Ascending aorta (tissue), 2 donors: ENCODE data around the gene MPPE1. TPM values are rescaled to one million over a fixed set of nuclear protein-coding genes. Genes with fewer than 3 reads are reported as not detected.

Experiments
- DNase-seq, 2 donors: peaks; one replicate each; pipeline ENCODE4 v3.0.0-alpha.2; 2019; ENCODE audit warnings: low spot score in 2 of 2
- H3K27ac ChIP-seq, 2 donors: fragments of 200-600 bp; sonication (generic); one replicate each; pipeline ENCODE4 v1.5.1; 2016 to 2017; ENCODE audit warnings: mild to moderate bottlenecking in 1 of 2
- H3K27me3 ChIP-seq: fragments of 200-600 bp; sonication (generic); one replicate; pipeline ENCODE4 v1.5.1; 2017
- H3K36me3 ChIP-seq, 2 donors: fragments of 200-600 bp; sonication (generic); one replicate each; pipeline ENCODE4 v1.5.1; 2016
- H3K4me1 ChIP-seq, 2 donors: fragments of 200-600 bp; sonication (generic); one replicate each; pipeline ENCODE4 v1.5.1; 2016 to 2017; ENCODE audit warnings: mild to moderate bottlenecking in 1 of 2
- H3K4me3 ChIP-seq, 2 donors: fragments of 200-600 bp; sonication (generic); one replicate each; pipeline ENCODE4 v1.5.1; 2016 to 2017; ENCODE audit warnings: mild to moderate bottlenecking in 1 of 2
- H3K9me3 ChIP-seq, 2 donors: fragments of 200-600 bp; sonication (generic); one replicate each; pipeline ENCODE4 v1.5.1; 2016
- intact Hi-C: fragments of 100-400 bp; cut with DNase I; formaldehyde crosslinking; loops from one replicate; pipeline ENCODE4 v1.15.1; 2023
- total RNA-seq: library from RNA; depleted of rRNA; stranded (reverse); fragments of >200 nt; gene quantifications from one replicate; pipeline ENCODE4 v1.1.0, GENCODE V29; 2016
- TF ChIP-seq, protein P1 (sequence below), 3 experiments: fragments of 200-600 bp in 2 of 3; fragments of 450-650 bp in 1 of 3; sonication (generic) in 2 of 3; IDR thresholded peaks; one replicate each; pipeline ENCODE4 v1.5.1; 2016 to 2019; ENCODE audit warnings: antibody characterized with exemption in 3 of 3, mild to moderate bottlenecking in 1 of 3, moderate library complexity in 1 of 3

The MPPE1 gene
- total RNA-seq, 1 donor from 2014 or later = 18.9 TPM

DNA sequence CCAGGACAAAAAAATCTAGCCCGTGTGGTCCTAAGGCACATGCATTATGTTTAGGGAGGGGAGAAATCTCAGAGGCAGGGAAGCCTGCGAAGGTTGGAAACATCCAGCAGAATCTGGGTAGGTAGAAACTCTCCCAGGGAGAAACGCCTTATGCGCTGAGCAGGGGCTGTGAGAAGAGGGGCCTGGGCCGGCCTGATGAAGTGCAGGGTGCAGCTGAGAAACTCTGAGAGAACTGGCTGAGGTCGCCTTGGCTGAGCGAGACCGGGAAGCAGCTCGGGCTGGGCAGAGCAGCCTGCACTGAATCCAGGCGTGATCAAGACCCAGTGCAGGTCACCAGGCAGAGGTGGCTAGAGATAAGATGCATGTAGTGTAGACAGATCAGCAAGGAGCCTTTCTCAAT is 41.8 kb downstream of the MPPE1 start:
- Histone ChIP-seq H3K27me3 (no peaks in the 10 kb centered on the region), H3K9me3 (no peaks in the 10 kb centered on the region), H3K4me3 (no peak overlapping the region), H3K4me1 (no peaks in the 10 kb centered on the region), H3K36me3 (peaks cover 0 to 16% of the 10 kb centered on the region in 2 donors), H3K27ac (no peak overlapping the region)
- no peak for DNase-seq
- intact Hi-C loops = no loop called here
- TF ChIP-seq, protein P1, sequence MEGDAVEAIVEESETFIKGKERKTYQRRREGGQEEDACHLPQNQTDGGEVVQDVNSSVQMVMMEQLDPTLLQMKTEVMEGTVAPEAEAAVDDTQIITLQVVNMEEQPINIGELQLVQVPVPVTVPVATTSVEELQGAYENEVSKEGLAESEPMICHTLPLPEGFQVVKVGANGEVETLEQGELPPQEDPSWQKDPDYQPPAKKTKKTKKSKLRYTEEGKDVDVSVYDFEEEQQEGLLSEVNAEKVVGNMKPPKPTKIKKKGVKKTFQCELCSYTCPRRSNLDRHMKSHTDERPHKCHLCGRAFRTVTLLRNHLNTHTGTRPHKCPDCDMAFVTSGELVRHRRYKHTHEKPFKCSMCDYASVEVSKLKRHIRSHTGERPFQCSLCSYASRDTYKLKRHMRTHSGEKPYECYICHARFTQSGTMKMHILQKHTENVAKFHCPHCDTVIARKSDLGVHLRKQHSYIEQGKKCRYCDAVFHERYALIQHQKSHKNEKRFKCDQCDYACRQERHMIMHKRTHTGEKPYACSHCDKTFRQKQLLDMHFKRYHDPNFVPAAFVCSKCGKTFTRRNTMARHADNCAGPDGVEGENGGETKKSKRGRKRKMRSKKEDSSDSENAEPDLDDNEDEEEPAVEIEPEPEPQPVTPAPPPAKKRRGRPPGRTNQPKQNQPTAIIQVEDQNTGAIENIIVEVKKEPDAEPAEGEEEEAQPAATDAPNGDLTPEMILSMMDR (IDR thresholded peaks at IDR 0.05) = no peak

DNA sequence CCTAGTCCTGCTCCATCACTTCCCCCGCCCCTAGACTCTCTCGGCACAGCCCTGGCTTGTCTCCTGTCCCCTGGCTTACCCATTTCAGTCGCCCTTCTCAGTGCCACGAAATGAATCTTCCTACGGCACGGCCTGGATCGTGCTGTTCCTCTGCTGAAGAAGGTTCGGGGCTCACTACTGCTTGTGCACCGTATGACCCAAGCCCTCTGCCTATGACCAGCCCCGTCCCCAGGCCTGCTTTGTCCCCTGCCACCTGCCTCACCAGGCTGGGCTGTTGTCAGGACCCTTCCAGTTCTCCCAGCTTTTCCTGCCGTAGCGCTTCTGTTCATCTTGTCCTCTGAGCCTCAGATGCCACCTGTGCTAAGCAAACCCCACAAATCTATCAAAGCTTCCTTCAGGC is 43.0 kb downstream of the MPPE1 start:
- intact Hi-C loops = no loop called here

DNA sequence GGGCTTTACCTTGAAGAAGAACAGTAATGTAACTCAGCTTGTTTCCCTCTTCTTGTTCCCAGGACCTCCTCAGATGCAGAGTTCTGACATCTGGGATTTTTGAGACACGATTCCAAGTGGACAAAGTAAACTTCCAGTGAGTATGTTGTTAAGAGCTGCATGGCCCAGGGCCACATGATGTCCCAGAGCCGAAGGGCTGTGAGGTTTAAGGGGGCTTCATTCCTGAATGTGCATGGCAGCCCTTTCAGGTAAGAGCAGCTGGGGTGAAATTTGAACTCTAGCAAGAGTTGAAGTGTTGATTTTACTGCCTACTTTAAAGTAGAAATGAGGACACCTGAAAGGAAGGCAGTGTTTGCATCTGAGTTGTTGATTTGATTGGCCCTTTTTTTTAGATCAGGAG is 43.6 kb downstream of the MPPE1 start:
- Histone ChIP-seq H3K9me3 (no peaks in the 10 kb centered on the region), H3K27ac (no peak overlapping the region), H3K4me3 (no peak overlapping the region), H3K27me3 (no peaks in the 10 kb centered on the region), H3K4me1 (no peaks in the 10 kb centered on the region), H3K36me3 (peaks cover 0 to 14% of the 10 kb centered on the region in 2 donors)
- TF ChIP-seq, protein P1 (IDR thresholded peaks at IDR 0.05) = no peak
- no peak for DNase-seq
- intact Hi-C loops = no loop called here

More for the DNA sequence above, 43.0 kb downstream of the MPPE1 start:
- Histone ChIP-seq H3K4me1 (no peaks in the 10 kb centered on the region), H3K27ac (no peak overlapping the region), H3K4me3 (no peak overlapping the region), H3K9me3 (no peaks in the 10 kb centered on the region), H3K27me3 (no peaks in the 10 kb centered on the region), H3K36me3 (peaks cover 0 to 16% of the 10 kb centered on the region in 2 donors)
- no peak for DNase-seq
- TF ChIP-seq, protein P1 (IDR thresholded peaks at IDR 0.05) = no peak

DNA sequence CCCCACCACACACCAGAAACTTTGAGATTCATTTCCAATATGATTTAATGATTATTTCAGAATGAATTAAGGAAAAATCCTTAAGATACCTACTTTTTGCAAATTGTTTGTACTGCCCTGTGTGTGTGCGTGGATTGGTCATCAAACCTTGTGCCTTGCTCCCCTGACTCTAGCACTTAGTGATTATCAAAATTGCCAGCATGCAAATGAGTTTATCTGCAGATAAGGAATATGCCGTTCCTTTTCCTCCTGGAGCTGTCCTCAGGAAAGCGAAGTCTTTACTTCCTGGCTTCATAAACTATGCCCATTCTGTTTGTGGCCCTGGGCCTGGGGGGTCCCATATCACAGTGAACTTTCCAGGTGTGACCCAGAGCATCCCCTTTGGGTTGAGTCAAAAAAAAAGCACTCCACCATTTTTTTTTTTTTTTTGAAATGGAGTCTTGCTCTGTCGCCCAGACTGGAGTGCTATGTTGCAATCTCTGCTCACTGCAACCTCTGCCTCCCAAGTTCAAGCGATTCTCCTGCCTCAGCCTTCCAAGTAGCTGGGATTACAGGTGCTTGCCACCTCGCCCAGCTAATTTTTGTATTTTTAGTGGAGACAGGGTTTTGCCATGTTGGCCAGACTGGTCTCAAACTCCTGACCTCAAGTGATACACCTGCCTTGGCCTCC is 45.5 kb downstream of the MPPE1 start:
- DNase-seq = no peak
- intact Hi-C loops = no loop called here
- TF ChIP-seq, protein P1 (IDR thresholded peaks at IDR 0.05) = no peak

DNA sequence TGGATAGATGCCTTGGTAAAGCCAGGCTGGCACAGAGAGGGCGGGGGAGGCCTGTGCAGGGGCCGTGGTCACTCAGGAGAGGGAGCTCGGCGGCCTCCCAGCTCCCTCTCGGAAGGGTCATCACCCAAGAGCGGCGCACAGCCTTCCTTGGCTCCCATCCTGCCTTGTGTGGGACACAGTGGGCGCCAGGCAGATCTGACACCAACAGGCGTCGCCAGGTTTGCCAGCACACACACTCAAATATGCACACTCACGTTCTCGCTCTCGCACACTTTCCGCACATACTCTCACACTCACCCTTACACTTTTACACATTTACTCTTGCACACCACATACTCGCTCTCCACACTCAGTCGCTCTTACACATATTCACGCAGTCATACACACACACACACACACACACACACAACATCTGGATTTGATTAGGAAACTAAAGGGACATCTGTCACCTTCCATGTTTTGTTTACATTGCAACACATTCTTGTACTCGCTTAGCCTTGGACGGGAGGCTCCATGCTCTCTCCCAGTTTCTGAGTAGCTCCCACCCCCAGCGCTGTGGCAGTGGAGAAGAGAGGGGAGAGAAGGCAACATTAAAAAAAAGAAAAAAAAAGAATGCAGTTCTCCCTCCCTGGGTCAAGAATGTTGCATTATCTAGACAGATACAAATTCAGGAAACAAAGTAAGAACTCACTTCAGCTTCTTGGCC is 46.4 kb downstream of the MPPE1 start:
- TF ChIP-seq, protein P1 (IDR thresholded peaks at IDR 0.05) = no peak
- H3K27ac ChIP-seq = no peak overlapping the region
- no peaks in the 10 kb centered on the region for H3K27me3 ChIP-seq
- no peak for DNase-seq
- no peaks in the 10 kb centered on the region for H3K36me3 ChIP-seq
- no peaks in the 10 kb centered on the region for H3K9me3 ChIP-seq
- H3K4me3 ChIP-seq = no peak overlapping the region
- intact Hi-C loops = no loop called here
- H3K4me1 ChIP-seq = peaks cover 0 to 3% of the 10 kb centered on the region in 2 donors

More for the DNA sequence above, 45.5 kb downstream of the MPPE1 start:
- H3K27me3 ChIP-seq = no peaks in the 10 kb centered on the region
- no peak overlapping the region for H3K27ac ChIP-seq
- H3K4me1 ChIP-seq = no peaks in the 10 kb centered on the region
- no peaks in the 10 kb centered on the region for H3K9me3 ChIP-seq
- H3K36me3 ChIP-seq = no peaks in the 10 kb centered on the region
- no peak overlapping the region for H3K4me3 ChIP-seq
